ENCODE results near the gene ZBTB47.

- TF ChIP-seq CTCF (conservative IDR thresholded peaks at IDR 0.05; ENCODE audit: low read length) (no peak), EZH2phosphoT487 (IDR thresholded peaks at IDR 0.05; ENCODE audit: borderline replicate concordance) (no peak)
Measured at GRCh38 chr3:42665050-42665878, 11.8 kb downstream of the ZBTB47 start.

All from Loucy (cell line).